ENCODE measurements around the gene TBC1D4.

- TF ChIP-seq POLR2AphosphoS5 (IDR thresholded peaks at IDR 0.05) (no peak), CTCF (IDR thresholded peaks at IDR 0.05) (no peak), POLR2A (IDR thresholded peaks at IDR 0.05) (no peak)
Measured at GRCh38 chr13:75319254-75319653, 162.7 kb downstream of the TBC1D4 start.
